ENCODE results near the gene PCED1B.
"Not testable (repeated sequence)": the region's sequence is repeated elsewhere in the genome, so short reads cannot be mapped to it uniquely, and the experiment has no call there.

PCED1B gene

GRCh38 chr12:47276621-47277309 is 197.3 kb downstream of the PCED1B start:
- peak; percentile 36 for DNase-seq (ENCODE audit: low read depth)

GRCh38 chr12:47277972-47278448 is 198.6 kb downstream of the PCED1B start:
- DNase-seq (ENCODE audit: low read depth) = peak; percentile 69

GRCh38 chr12:47279758-47280157 is 200.3 kb downstream of the PCED1B start:
- not testable (repeated sequence) for DNase-seq (ENCODE audit: low read depth)

- no peak for DNase-seq (ENCODE audit: low read depth)
These were observed 201.3 kb downstream of the PCED1B start for GRCh38 chr12:47280543-47281300.

GRCh38 chr12:47281667-47282171 is 202.3 kb downstream of the PCED1B start:
- DNase-seq (ENCODE audit: low read depth) = no peak

- DNase-seq (ENCODE audit: low read depth) = no peak
These were observed 202.8 kb downstream of the PCED1B start for GRCh38 chr12:47282206-47282605.

All from fibroblast of the conjunctiva (primary cell).